Dermis blood vessel endothelial cell (primary cell): Measurements from ENCODE around the gene SPDL1. TPM values are rescaled to one million over a fixed set of nuclear protein-coding genes. Genes with fewer than 3 reads are reported as not detected.

ENCODE experiments used
- DNase-seq: peaks from one replicate; pipeline ENCODE4 v3.0.0; 2010
- total RNA-seq: library from RNA; depleted of rRNA; stranded (reverse); fragments of >200 nt; gene quantifications from 2 replicates; pipeline ENCODE4 v1.2.3, GENCODE V29; 2014

Gene SPDL1
- total RNA-seq, 1 donor from 2014 or later = 10.9 TPM

DNA sequence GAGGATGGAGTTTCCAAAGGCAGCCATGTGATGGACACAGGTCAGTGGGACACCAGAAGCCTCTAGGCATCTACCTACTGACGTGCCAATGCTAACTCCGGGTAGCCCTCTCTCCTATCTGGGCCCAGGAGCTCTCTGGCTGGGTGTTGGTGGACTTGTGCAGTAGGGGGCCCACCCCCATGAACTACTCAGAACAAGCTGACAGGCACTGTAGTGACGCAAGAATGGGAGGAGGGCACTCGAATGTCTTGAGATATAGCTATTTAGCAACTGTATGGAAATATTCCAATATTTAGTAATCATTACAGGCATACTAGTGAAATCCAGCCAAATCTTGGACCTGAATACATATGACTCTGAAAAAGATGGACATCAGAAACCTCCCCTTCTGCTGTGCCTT, 47.8 kb downstream of the SPDL1 start:
- no peak for DNase-seq

DNA sequence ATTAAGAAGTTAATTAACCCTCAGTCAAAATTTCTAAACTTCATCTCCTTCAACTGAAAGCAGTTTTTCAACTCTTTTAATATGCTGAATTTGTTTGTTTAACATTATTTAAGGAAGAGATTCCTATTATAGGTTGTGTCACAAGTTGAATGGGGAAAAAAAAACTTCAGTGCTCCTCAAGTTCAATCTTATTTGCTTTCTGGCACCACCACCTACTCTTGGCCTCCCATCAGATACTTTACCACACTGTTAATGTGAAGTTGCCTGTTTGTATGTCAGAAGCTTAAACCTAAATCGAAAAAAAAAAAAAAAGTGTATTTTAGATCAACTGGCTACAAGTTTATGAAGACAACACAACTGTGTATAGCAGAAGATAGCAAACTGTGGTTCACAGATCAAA, 49.4 kb downstream of the SPDL1 start:
- no peak for DNase-seq

- no peak for DNase-seq
Observed at GRCh38 chr5:169634606-169635005, 51.0 kb downstream of the SPDL1 start.

GRCh38 chr5:169635936-169636335, 52.4 kb downstream of the SPDL1 start:
- no peak for DNase-seq

DNA sequence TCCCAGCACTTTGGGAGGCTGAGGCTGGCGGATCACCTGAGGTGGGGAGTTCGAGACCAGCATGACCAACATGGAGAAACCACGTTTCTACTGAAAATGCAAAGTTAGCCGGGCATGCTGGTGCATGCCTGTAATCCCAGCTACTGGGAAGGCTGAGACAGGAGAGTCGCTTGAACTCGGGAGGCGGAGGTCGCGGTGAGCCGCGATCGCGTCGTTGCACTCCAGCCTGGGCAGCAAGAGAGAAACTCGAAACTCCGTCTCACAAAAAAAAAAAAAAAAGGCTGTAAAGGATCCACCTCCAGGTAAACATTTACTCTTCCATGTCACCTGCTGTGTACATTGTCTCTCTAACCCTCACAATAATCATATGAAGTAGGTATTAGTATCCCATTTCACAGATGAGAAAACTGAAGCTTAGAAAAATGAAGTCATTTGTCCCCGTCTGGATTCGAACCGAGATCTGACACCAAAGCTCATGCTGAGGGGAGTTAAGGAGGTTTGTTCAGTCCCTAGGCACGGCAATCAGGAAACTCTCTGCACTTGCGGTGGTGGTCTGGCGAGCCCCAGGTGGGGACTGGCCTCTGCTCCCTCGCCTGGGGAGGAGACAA, 53.0 kb downstream of the SPDL1 start:
- no peak for DNase-seq

DNA sequence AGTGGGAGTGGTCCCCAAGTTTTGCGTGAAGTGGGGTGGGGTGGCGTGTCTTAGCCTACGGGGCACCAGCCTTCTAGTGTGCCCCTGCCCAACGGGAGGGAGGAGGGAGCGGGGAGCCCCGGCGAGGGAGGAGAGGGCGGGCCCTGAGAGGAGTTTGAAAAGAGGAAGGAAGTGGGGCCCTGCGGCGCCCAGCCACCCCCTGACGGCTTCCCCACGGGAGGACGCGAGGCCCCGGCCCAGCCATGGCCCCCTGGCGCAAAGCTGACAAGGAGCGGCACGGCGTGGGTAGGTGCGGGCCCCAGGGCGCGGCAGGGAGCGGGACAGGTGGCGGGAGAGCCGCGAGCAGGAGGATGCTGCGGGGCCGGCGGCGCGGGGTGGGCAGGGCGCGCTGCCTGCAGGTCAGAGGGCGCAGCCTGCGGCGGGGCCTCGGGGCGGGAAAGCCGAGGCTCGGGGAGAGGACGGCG, 53.5 kb downstream of the SPDL1 start, which contains the start of gene DOCK2:
Gene DOCK2 (plus strand): TSS at position 191 of the 464 bp plus-strand sequence. CDS start 52 bp downstream, at position 243.
- no peak for DNase-seq

DNA sequence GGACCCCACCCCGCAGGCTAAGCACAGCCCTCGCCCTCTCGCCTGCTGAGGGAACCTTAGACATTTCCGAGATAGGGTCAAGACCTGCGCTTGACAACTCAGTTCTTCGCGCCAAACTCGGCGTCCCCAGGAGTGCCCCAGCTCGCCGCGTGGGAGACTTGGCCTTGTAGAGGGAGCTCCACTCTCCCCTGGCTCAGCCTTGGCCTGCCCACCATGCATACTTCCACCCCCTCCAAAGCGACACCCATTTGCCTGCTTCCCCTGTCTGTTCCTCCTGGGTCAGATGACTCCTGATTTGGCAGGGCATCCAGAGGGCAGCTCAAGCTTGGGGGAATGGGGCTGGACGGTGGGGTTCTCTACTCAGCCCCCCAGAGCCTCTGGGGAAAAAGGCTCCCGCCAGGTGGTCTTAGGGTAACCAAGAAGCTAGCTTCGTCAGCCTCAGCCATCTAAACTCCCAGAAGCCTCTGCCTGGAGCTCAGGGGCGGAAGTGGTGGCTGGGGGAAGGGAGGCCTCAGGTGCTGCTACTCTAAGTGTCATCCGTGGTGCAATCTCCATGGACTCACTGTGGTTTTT, 54.1 kb downstream of the SPDL1 start:
- no peak for DNase-seq

GRCh38 chr5:169641253-169641652, 57.7 kb downstream of the SPDL1 start:
- peak; percentile 38 for DNase-seq

DNA sequence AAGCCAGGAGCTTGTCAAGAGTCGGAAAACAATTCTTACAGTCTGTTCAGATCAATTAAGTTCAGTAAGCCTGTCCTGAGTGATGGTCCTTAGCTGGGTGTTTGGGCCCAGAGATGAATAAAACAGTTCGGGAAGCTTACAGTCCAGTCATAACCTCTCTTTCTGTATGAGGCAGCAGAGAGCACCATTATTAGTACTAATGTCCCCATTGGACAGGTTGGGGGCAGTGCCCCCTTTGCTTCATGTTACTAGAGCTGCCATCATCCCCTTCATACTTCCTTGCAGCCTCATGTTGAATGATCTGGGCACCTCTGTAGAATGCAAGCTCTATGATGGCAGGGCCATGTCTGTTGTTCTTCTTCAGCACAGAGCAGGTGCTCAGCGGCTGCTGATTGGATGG, 63.3 kb downstream of the SPDL1 start:
- no peak for DNase-seq

- no peak for DNase-seq
Observed at GRCh38 chr5:169647566-169647965, 64.0 kb downstream of the SPDL1 start.

- DNase-seq = no peak
Observed at GRCh38 chr5:169648725-169649310, 65.2 kb downstream of the SPDL1 start.

GRCh38 chr5:169649486-169649885, 65.9 kb downstream of the SPDL1 start:
- no peak for DNase-seq

DNA sequence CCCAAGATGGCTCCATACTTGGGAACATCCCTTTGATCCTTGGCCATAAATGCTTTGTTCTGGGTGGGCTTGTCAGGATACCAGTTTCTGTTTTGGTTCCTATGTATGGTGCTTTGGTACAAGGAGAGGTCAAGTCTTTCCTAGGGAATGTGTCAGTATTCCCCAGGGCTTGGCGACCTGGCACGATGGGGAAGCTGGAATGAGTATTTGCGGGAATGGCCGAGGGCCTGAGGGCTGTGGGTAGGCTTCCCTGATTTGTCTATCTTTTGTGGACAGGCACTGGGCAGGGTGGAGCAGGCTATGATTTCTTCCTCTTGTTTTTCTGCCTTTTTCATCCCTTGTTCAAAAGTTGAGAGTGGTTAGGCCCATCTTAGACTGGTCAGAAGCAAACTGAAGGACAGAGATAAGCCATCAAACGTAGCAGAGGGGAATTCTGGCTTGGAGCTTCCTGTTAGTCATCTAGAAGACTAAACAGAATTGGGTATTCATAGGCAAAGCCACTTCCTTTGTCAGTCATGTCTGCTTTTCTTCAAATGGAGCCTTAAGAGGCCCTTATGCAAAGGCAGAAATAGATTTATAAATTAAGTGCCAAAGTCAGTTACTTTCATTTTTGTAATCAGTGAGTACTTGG, 67.2 kb downstream of the SPDL1 start:
- DNase-seq = peak; percentile 48

DNA sequence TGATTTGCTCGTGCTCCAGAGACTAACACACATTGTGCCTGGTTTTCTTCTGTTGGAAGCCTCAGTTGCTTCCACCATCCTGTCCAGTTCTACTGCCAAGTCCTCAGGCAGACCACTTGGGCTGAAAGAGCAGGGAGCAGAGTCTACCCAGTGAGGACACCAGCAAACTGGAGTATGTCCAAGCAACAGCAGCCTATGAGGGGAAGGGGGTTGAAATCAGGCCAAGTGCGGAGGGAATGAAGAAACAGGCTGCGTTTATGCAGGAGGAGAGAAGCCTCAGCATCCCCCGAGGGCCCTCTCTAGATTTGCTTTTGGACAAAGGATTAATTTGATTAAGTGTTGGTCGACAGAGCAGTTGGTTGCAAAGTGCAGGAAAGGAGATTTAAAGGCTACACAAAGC, 68.0 kb downstream of the SPDL1 start:
- DNase-seq = no peak

DNA sequence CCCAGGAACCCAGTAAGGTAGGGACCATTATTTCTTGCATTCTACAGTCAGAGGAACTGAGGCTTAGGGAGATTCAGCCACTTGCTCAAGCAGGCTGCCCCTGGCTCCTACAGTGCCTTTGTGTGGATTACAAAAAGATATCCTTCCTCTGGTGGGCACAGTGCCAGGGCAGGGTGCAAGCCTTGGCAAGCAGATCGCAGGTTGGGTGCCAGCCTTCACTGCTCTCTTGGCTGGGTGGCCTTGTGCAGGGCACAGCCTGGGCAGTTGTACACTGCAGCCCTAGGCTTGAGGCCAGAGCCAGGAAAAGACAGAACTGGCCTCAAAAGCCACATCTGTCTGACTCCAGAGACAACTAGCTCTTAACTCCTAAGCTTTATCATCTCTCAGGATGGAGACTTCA, 68.5 kb downstream of the SPDL1 start:
- DNase-seq = no peak

- no peak for DNase-seq
Observed at GRCh38 chr5:169653091-169653490, 69.5 kb downstream of the SPDL1 start.

Other genes with a start within 250 kb of the SPDL1 start
- 0.17 and 0.28 TPM in 2 replicates for gene DOCK2, start 53.5 kb downstream of the SPDL1 start, total RNA-seq